Right kidney (tissue), 1 donor: ENCODE measurements around the gene PTEN.
"Not testable (repeated sequence)": the region's sequence is repeated elsewhere in the genome, so short reads cannot be mapped to it uniquely, and the experiment has no call there.

Experiments
- DNase-seq: peaks from one replicate; pipeline ENCODE4 v3.0.0-alpha.2; 2016

PTEN gene

DNA sequence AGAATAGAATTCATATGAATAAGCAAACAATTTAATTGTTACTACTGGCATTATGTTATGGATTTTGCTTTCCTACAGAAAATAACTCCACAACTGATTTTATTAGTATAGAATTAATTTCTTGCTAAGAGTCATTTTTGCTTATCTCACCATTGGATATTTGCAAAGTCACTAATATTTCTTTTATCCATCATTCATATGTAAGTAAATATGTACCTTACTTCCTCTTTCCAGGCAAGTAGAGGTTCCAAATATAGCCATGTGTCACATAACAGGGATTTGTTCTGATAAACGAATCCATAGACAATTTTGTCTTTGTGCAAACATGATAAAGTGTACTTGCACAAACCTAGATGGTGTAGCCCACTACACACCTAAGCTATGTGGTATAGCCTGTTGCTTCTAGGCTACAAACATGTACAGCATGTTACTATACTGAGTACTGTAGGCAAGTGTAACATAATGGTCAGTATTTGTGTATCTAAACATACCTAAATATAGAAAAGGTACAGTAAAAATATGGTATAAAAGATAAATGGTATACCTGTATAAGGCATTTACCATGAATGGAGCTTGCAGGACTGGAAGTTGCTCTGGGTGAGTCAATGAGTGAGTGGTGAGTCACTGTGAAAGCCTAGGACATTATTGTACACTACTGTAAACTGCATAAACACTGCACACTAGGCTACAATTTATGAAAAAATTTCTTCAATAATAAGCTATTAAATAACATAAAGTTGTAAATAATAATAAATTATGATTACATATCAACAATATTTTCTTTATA lies 18.4 kb upstream of the PTEN start:
- DNase-seq: no peak

DNA sequence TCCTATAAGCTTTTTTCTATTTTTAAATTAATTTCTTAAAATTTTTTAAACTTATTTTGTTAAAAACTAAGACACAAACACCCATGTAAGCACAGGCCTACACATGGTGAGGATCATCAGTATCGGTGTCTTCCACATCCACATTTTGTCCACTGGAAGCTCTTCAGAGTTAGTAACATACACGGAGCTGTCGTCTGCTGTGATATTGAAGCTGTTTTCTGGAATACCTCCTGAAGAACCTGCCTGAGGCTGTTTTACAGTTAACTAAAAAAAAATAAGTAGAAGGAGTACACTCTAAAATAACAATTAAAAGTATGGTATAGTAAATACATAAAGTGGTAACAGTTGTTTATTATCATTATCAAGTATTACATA lies 17.8 kb upstream of the PTEN start:
- DNase-seq: no peak

DNA sequence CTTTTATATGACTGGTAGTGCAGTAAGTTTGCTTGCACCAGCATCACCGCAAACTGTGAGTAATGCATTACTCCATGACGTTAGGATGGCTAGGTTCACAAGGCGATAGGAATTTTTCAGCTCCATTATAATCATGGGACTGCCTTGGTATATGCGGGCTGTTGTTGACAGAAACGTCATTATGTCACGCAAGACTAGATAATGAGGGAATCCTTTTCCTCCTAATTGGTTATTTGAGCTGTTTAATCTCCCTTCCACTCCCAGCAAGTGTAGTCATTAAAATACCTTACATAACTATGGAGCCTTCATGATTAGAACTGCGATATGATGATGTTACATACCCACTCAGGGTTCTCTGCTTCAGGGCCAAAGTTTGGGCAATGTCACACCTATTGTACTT lies 17.4 kb upstream of the PTEN start:
- DNase-seq: no peak

DNA sequence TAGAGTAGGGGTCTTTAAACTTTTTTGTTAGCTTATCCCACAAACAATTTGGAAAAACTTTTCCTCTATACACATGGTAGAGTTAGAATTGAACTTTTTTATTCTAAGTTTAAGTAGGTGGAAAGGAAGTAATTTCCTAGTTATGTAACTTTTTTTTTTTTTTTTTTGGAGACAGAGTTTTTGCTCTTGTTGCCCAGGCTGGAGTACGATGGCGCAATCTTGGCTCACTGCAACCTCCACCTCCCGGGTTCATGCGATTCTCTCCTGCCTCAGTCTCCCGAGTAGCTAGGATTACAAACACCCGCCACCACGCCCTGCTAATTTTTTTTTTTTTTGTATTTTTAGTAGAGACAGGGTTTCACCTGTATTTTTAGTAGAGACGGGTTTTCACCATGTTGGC lies 16.7 kb upstream of the PTEN start:
- DNase-seq: not testable (repeated sequence)

DNA sequence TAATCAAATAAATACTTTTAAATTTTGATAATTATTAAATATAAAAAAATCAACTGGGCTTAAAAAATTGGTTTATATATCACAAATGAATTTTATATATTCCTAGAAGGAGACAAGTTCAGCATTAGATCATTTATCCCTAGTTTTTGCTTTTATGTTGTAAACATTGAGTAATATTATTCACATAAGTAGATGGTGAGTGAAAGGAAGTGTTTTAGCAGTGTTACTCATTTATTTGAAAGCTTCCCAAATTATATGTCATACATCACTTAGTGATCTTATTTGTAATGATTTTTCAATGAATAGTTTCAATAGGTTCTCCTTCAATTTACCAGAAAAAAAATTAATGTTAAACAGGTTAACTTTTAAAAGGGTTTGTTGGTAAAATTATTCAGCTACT lies 15.9 kb upstream of the PTEN start:
- no peak for DNase-seq

DNA sequence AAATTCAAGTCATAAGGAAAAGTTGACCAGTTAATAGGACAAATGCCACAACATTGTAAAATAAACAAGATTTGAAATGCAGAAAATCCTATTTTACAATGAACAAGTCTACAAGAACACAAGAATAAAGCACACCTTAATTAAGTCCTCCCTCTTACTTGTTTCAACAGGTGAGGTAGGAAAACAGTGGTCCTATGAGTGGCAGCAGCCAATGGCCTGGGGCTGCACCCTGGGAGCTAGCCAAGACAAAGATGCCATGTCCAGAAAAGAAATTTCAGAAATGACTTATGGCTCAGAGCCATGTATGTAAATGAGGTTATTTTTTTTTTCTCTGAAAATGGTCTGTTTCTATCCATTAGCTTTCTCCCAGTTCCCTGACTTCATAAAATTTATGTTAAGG lies 14.4 kb upstream of the PTEN start:
- no peak for DNase-seq

DNA sequence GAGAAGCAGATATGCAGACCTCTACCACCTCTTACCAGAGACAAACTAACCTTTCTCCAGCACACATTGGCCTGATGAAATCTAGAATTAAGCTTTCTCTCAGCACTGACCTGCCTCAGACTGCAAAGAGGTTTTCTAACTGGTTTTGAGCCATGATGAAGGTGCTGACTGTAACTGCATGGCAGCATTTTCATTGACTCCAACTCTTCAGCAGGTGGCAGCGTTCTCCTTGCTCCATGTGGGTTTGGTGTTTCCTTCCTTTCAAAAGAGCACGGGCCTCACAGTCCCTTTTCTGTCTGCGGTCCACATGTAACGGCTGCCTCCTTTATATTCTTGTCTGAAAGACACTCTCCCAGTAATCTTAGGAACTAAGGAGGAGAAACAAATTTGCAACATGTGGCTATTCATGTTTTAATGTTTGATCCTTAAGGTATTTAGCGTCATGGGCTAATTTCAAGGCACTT lies 12.7 kb upstream of the PTEN start:
- DNase-seq: peak; percentile 22

DNA sequence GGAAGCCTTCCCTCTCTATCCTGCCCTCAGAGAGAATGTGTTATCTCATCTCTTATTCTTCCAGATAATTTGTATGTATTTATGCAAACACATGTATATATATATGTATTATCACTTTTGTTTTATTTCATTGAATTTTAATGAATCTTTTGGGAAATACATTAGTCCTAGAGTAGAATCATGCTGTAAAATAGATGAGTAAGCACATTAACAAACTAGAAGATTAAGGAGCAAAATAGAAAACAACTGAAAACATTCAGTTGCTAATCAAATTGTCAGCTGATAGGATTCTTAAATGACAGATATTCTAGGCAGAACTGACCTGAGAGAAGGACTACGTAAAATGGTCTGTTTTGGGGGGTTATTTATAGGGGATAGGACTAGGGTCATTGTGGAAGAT lies 11.3 kb upstream of the PTEN start:
- DNase-seq: no peak

DNA sequence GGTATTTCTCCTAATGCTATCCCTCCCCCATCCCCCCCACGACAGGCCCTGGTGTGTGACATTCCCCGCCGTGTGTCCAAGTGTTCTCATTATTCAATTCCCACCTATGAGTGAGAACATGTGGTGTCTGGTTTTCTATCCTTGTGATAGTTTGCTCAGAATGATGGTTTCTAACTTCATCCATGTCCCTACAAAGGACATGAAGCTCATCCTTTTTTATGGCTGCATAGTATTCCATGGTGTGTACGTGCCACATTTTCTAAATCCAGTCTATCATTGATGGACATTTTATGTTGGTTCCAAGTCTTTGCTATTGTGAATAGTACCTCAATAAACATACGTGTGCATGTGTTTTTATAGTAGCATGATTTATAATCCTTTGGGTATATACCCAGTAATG lies 8.2 kb upstream of the PTEN start:
- DNase-seq: not testable (repeated sequence)

DNA sequence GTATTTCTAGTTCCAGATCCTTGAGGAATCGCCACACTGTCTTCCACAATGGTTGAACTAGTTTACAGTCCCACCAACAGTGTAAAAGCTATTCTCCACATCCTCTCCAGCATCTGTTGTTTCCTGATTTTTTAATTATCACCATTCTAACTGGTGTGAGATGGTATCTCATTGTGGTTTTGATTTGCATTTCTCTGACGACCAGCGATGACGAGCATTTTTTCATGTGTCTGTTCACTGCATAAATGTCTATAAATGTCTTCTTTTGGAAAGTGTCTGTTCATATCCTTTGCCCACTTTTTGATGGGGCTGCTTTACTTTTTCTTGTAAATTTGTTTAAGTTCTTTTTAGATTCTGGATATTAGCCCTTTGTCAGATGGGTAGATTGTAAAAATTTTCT lies 7.8 kb upstream of the PTEN start:
- not testable (repeated sequence) for DNase-seq

DNA sequence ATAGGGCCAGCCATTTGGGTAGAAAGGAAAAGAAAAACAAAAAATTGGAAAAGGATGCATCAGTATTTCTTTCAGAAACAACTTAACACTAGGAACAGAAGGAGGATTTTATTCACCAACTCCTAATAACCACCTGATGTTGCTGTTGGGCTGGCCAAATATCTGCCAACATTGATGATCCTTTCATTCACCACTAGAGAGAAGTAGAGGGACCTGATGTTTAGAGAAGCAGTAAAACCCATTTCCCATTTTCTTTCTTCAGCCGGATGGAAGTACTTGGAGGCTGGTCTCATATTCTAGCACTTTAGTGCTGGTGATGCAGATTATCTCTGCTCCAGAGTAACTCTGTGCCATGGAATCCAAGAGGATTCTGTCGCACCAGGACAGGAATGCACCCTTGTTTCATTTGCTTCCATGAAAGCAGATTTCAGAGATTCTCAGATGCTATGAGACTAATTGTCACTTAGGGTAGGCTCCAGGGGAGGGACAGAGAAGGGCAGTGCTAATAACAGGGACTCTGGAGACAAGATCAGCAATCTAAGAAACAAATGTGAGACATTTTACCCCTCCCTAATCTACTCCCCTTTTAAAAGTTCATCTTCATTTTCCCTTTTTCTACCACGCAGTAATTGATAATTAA lies 3.1 kb upstream of the PTEN start:
- no peak for DNase-seq

DNA sequence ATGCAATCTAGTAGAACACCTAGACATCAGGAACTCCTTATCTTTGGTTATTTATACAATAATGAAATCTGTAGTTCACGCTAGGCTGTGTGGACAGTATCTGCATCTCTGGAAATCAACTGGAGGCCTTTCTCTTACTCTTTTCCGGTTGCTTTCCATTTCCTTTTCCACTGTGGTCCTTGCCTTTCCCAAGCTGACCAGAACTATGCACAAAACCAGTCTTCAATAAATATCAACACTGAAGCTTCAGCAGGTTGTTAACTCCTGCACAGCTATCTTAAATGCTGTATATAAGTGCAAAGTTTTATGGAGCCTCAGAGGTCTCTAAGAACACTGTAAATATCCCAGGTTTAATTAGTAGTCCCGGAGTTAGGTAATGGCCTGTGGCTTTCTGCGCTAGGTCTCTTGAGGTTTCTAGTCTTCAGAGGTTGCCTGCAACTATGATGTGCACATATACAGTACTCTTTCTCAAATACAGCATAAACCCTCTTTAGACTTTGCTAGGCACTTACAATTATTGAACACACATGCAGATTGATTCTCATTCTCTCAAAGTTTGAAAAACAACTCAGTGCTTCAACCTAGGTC lies 2.5 kb upstream of the PTEN start:
- DNase-seq: no peak

DNA sequence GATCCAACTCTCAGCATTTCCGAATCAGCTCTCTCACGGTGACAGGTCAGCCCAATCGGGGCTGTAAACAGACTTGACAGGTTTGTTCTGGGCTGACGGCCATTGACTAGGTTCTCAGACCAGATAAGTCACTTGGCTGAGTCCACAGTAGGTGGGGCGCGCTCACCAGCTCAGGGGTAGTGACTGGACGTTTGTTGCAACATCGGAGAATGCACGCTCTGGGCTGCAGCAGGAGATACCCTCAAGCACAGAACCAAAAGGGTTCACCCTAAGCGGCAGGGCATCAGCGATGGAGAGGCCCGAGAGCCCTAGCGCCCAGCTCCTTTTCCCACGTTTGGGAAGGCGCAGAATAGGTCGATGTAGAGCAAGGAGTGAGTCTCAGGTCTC lies 1.9 kb upstream of the PTEN start:
- DNase-seq: no peak

DNA sequence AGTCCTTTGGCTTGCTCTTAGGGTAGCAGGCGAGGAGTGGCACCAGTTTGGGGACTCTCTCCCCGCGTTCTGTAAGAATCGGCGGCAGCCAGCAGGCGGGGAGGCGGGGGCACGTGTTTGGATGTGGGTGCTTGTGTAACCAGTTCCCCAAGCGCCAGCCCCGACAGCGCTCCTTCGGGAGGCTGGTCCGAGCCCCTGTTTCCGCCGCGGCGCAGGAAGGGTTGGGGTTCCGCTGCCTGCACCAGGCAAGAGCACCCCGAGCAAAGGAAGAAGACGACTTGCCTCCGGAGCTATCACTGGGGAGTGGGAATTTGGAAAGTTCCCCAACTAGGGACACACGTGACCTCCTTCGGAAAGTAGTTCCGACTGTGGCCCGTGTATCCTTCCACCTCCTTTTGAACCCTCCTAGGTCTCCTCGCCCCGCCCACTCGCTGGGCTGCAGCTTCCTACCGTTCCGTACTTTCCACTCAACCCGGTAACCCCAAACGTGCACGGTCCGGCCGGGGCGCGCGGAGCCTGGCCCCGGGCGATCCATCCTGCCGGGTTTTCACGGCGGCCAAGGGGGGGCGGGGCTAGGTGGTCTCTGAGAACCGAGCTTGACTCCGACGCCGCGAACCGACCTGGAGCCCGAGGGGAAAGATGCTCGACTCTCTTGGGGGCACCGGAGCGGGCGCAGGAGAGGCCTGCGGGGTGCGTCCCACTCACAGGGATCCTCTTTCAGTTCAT lies 1.3 kb upstream of the PTEN start:
- DNase-seq: peak; percentile 98

DNA sequence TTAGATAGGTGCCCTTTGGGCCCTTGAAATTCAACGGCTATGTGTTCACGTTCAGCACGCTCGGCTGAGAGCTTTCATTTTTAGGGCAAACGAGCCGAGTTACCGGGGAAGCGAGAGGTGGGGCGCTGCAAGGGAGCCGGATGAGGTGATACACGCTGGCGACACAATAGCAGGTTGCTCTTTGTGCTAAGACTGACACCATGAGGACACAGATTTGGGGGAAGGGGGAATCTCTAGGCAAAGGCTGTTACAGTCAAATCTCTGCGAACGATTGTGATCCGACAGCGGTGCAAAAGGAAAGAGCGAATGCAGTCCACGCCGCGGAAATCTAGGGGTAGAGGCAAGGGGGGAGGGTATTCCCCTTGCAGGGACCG lies 759 bp upstream of the PTEN start:
- no peak for DNase-seq

DNA sequence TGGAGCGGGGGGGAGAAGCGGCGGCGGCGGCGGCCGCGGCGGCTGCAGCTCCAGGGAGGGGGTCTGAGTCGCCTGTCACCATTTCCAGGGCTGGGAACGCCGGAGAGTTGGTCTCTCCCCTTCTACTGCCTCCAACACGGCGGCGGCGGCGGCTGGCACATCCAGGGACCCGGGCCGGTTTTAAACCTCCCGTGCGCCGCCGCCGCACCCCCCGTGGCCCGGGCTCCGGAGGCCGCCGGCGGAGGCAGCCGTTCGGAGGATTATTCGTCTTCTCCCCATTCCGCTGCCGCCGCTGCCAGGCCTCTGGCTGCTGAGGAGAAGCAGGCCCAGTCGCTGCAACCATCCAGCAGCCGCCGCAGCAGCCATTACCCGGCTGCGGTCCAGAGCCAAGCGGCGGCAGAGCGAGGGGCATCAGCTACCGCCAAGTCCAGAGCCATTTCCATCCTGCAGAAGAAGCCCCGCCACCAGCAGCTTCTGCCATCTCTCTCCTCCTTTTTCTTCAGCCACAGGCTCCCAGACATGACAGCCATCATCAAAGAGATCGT lies 598 bp downstream of the PTEN start:
- peak; percentile 82 for DNase-seq

DNA sequence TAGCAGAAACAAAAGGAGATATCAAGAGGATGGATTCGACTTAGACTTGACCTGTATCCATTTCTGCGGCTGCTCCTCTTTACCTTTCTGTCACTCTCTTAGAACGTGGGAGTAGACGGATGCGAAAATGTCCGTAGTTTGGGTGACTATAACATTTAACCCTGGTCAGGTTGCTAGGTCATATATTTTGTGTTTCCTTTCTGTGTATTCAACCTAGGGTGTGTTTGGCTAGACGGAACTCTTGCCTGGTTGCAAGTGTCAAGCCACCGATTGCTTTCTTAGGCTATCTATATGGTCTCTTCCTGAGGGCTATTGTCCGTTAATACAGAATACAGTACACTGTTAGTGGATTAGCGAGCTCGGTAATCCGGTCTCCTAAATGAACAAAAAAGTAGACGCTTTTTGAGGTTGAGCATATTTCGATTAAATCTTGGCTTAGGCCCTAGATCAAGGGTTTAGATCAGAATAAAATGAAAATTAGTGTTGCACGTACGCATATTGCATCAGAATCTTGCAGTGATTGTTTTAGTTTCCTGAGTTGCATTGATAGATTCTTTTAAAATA lies 1.2 kb downstream of the PTEN start:
- no peak for DNase-seq

DNA sequence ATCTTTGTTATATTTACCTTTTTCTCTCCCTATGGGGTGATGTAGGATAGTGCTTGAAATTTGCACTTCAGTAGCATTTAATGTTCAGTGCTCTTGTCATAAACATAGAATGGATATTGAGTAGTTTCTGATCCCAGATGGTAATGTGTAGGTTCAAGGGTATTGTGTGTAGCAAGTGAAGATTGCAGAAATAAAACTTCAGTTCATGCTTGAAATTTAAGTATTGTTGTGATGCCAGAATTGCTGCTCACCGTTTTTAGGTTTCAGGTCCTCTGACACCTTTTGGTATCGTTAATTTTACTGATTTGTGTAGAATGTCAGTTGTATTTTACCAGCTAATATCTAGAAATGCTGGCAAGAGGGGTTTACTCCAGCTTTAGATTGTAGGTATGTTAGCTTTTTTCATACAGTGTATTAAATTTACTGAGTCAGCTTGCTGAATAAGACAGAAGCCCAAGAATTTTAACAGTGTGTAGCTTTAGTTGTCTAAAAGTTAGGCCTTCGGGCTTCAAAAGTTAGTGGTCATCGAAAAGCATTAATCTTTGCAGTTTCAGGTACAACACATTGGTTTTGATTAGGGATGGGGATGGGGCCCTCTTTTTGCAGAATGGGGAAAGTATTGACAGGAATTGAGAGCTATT lies 1.9 kb downstream of the PTEN start:
- DNase-seq: peak; percentile 17

DNA sequence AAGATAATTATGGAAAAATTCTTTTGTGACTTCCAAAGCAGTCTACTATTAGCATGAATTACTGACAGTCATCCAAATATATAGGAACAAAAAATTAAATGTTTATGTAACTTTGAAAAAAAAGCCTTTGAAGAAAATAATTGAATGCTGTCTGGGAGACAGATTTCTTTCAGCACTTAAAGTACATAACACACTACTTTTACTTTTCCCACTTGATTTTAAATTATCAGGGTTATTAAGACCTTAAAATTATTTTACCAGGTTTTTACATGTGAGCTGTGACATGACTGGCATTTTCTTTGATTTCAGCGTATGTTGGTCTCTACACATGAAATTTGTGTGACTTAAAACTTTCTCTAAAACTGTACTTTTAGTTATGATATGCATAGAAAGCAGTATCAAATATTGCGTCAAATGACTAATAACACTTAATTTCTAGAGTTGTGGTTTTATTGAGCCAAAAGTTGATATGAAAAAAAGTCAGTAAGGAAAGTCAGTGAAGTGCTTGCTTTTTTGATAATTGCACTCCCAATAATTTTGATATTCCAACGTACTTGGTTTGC lies 3.1 kb downstream of the PTEN start:
- DNase-seq: no peak

DNA sequence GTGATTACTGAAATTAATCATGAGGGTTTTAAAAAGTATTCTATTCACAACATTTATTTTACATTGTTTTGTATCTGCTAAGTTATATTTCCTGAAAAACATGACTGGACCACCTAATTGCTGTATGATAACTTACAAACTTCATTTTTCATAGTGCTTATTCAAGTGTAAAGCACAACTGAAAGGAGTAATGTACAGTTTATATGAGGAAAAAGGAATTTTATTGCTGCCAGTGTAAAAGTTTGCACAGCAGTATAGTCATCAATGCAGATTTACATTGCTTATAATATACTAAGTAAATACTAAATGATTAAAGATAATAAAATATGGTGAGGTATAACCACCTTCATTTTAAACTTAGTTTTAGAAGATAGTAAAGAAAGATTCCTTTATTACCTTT lies 4.0 kb downstream of the PTEN start:
- no peak for DNase-seq

DNA sequence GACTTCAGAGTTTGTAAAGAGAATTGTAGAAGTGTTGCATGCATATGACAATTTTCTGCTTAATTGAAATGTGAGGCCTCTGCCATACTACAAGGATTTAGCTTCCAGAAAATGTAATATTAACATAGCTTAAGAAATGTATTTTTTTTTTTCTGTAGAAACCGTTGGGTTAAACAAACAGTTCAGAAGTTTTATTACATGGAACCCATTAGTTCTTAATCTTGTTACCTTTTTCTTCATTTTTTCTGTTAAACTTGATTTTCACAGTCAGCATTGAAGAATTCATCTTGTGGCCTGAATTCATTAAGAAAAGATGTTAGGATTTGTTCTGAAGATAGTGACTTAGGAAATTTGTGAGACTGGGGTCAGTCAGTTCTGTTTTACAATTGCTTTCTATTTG lies 4.9 kb downstream of the PTEN start:
- no peak for DNase-seq

DNA sequence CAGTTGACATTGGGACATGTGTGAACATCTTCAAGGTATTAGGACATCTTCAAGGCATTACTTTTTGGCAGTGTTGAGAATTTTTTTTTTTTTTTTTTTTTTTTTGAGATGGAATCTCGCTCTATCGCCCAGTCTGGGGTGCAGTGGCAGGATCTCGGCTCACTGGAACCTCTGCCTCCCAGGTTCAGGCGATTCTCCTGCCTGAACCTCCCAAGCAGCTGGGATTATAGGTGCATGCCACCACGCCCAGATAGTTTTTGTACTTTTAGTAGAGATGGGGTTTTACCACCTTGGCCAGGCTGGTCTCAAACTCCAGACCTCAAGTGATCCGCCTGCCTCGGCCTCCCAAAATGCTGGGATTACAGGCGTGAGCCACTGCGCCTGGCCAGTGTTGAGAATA lies 5.7 kb downstream of the PTEN start:
- not testable (repeated sequence) for DNase-seq
